DND-41 (cell line): Measurements from ENCODE around the gene WRAP73.
"Not testable (repeated sequence)": the region's sequence is repeated elsewhere in the genome, so short reads cannot be mapped to it uniquely, and the experiment has no call there.

Experiments used
- ATAC-seq: fragments of 200-7000 bp; cut with Tn5 transposase; 3 replicates; pipeline ENCODE4 v1.9.1; 2021; ENCODE audit warnings: low read depth; ENCODE audit not compliant: insufficient read depth
- DNase-seq: peaks from one replicate; pipeline ENCODE4 v3.0.0-alpha.2; 2020
- H2AFZ ChIP-seq: 2 replicates; pipeline ENCODE4 v1.6.0; 2012; ENCODE audit warnings: low read depth, low read length
- H3K27ac ChIP-seq: 2 replicates; pipeline ENCODE4 v1.5.1; 2012; ENCODE audit warnings: low read length, inconsistent platforms
- H3K27me3 ChIP-seq: fragments of 200-600 bp; sonication (generic); 2 replicates; pipeline ENCODE4 v1.6.0; 2012; ENCODE audit warnings: low read length, mild to moderate bottlenecking, inconsistent platforms; ENCODE audit not compliant: insufficient read depth, poor library complexity
- H3K36me3 ChIP-seq: 2 replicates; pipeline ENCODE4 v1.5.1; 2012; ENCODE audit warnings: low read length, inconsistent platforms; ENCODE audit not compliant: insufficient read depth
- H3K4me1 ChIP-seq: 2 replicates; pipeline ENCODE4 v1.5.1; 2012; ENCODE audit warnings: mild to moderate bottlenecking, low read length; ENCODE audit not compliant: insufficient read depth
- H3K4me2 ChIP-seq: 2 replicates; pipeline ENCODE4 v1.6.0; 2012; ENCODE audit warnings: mild to moderate bottlenecking, moderate library complexity, low read length, inconsistent platforms; ENCODE audit not compliant: insufficient read depth
- H3K4me3 ChIP-seq, 2 experiments: fragments of 200-600 bp in 1 of 2; shearing (Covaris generic) in 1 of 2; 2 replicates each; pipeline ENCODE4 v1.5.1; 2012 to 2016; ENCODE audit warnings: inconsistent platforms in 2 of 2, low read length in 2 of 2, mild to moderate bottlenecking in 2 of 2, low read depth in 1 of 2, moderate library complexity in 1 of 2
- H3K79me2 ChIP-seq: 2 replicates; pipeline ENCODE4 v1.6.0; 2012; ENCODE audit warnings: low read length, inconsistent platforms; ENCODE audit not compliant: insufficient read depth
- H3K9ac ChIP-seq: 2 replicates; pipeline ENCODE4 v1.6.0; 2012; ENCODE audit warnings: low read depth, mild to moderate bottlenecking, inconsistent platforms, low read length, moderate library complexity
- H3K9me3 ChIP-seq: 2 replicates; pipeline ENCODE4 v1.5.1; 2012; ENCODE audit warnings: low read length, moderate library complexity, mild to moderate bottlenecking, inconsistent platforms; ENCODE audit not compliant: insufficient read depth, severe bottlenecking
- H4K20me1 ChIP-seq: 2 replicates; pipeline ENCODE4 v1.6.0; 2012; ENCODE audit warnings: low read length; ENCODE audit not compliant: insufficient read depth
- EZH2 ChIP-seq: IDR thresholded peaks from 3 replicates; pipeline ENCODE4 v1.6.1; 2012; ENCODE audit warnings: borderline replicate concordance, low read depth, mild to moderate bottlenecking, moderate library complexity, low read length, inconsistent platforms; ENCODE audit not compliant: severe bottlenecking
- TF ChIP-seq, protein P1 (sequence below): IDR thresholded peaks from 2 replicates; pipeline ENCODE4 v1.5.1; 2012; ENCODE audit warnings: borderline replicate concordance, low read length, moderate library complexity, mild to moderate bottlenecking; ENCODE audit not compliant: poor library complexity, severe bottlenecking; ENCODE audit errors: extremely low read depth

The WRAP73 gene

GRCh38 chr1:3585940-3586568, 63.8 kb downstream of the WRAP73 start:
- ATAC-seq = no peak
- Histone ChIP-seq H4K20me1 (no peaks in the 10 kb centered on the region), H3K27me3 (no peaks in the 10 kb centered on the region), H3K4me1 (no peaks in the 10 kb centered on the region), H3K9ac (no peak overlapping the region), H3K27ac (no peak overlapping the region), H3K4me2 (no peak overlapping the region), H3K4me3 (no peak overlapping the region), H2AFZ (no peak overlapping the region), H3K79me2 (no peaks in the 10 kb centered on the region), H3K9me3 (peaks cover 6% of the 10 kb centered on the region), H3K36me3 (no peaks in the 10 kb centered on the region)
- DNase-seq = no peak
- TF ChIP-seq EZH2 = no peak
- TF ChIP-seq, protein P1, sequence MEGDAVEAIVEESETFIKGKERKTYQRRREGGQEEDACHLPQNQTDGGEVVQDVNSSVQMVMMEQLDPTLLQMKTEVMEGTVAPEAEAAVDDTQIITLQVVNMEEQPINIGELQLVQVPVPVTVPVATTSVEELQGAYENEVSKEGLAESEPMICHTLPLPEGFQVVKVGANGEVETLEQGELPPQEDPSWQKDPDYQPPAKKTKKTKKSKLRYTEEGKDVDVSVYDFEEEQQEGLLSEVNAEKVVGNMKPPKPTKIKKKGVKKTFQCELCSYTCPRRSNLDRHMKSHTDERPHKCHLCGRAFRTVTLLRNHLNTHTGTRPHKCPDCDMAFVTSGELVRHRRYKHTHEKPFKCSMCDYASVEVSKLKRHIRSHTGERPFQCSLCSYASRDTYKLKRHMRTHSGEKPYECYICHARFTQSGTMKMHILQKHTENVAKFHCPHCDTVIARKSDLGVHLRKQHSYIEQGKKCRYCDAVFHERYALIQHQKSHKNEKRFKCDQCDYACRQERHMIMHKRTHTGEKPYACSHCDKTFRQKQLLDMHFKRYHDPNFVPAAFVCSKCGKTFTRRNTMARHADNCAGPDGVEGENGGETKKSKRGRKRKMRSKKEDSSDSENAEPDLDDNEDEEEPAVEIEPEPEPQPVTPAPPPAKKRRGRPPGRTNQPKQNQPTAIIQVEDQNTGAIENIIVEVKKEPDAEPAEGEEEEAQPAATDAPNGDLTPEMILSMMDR = no peak

DNA sequence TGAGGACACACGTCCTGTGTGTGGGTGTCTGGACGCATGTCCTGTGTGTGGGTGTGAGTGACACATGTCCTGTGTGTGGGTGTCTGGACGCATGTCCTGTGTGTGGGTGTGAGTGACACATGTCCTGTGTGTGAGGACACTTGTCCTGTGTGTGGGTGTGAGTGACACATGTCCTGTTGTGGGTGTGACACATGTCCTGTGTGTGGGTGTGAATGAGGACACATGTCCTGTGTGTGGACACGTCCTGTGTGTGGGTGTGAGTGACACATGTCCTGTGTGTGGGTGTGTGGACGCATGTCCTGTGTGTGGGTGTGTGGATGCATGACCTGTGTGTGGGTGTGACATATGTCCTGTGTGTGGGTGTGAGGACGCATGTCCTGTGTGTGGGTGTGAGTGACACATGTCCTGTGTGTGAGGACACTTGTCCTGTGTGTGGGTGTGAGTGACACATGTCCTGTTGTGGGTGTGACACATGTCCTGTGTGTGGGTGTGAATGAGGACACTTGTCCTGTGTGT, 64.5 kb downstream of the WRAP73 start:
- not testable (repeated sequence) for DNase-seq, H2AFZ ChIP-seq, H3K9ac ChIP-seq, H3K27me3 ChIP-seq, H3K27ac ChIP-seq, H3K4me3 ChIP-seq, H4K20me1 ChIP-seq, H3K36me3 ChIP-seq, H3K79me2 ChIP-seq, H3K9me3 ChIP-seq, ATAC-seq, H3K4me2 ChIP-seq, H3K4me1 ChIP-seq

GRCh38 chr1:3584915-3585314, 65.0 kb downstream of the WRAP73 start:
- no peaks in the 10 kb centered on the region for H3K36me3 ChIP-seq
- peaks cover 6% of the 10 kb centered on the region for H3K9me3 ChIP-seq
- ATAC-seq (no peak), DNase-seq (no peak)
- H3K4me2 ChIP-seq = no peak overlapping the region
- no peak overlapping the region for H2AFZ ChIP-seq
- H3K4me3 ChIP-seq = no peak overlapping the region
- H3K27me3 ChIP-seq = no peaks in the 10 kb centered on the region
- TF ChIP-seq EZH2 = no peak
- TF ChIP-seq, protein P1 = no peak
- no peaks in the 10 kb centered on the region for H3K4me1 ChIP-seq
- H3K9ac ChIP-seq = no peak overlapping the region
- H4K20me1 ChIP-seq = no peaks in the 10 kb centered on the region
- H3K27ac ChIP-seq = no peak overlapping the region
- no peaks in the 10 kb centered on the region for H3K79me2 ChIP-seq

DNA sequence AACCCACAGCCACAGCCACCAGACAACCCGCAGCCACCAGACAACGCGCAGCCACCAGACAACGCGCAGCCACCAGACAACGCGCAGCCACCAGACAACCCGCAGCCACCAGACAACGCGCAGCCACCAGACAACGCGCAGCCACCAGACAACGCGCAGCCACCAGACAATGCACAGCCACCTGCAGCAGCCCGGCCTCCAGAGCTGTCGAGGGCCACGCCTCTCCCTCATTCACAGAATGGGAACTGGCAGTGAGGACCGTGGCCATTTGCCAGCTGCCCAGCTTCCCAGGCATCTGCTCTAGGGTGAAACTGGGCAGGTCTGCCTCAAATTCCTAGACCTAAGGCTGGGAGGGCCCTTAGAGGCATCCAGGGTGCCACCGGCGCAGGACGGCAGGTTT, 66.2 kb downstream of the WRAP73 start:
- not testable (repeated sequence) for H3K4me2 ChIP-seq, H3K79me2 ChIP-seq, H3K9me3 ChIP-seq, H2AFZ ChIP-seq, H4K20me1 ChIP-seq, H3K36me3 ChIP-seq, H3K9ac ChIP-seq, H3K27me3 ChIP-seq, DNase-seq, H3K4me3 ChIP-seq, H3K4me1 ChIP-seq, ATAC-seq, H3K27ac ChIP-seq
